Measurements from ENCODE around the gene MUC4.

DNA sequence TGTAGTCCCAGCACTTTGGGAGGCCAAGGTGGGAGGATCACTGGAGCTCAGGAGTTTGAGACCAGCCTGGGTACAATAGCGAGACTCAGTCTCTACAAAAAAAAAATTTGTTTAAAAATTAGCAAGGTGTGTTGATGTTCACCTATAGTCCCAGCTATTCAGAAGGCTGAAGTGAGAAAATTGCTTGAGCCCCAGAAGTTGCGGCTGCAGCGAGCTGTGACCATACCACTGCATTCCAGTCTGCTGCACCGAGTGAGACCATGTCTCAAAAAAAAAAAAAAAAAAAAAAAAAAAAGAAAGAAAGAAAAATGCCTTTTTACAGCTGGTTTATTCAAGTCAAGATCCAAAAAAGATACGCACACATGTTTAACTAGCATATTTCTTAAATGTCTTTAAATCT is 108.0 kb downstream of the MUC4 start:
- TF ChIP-seq, protein P1, sequence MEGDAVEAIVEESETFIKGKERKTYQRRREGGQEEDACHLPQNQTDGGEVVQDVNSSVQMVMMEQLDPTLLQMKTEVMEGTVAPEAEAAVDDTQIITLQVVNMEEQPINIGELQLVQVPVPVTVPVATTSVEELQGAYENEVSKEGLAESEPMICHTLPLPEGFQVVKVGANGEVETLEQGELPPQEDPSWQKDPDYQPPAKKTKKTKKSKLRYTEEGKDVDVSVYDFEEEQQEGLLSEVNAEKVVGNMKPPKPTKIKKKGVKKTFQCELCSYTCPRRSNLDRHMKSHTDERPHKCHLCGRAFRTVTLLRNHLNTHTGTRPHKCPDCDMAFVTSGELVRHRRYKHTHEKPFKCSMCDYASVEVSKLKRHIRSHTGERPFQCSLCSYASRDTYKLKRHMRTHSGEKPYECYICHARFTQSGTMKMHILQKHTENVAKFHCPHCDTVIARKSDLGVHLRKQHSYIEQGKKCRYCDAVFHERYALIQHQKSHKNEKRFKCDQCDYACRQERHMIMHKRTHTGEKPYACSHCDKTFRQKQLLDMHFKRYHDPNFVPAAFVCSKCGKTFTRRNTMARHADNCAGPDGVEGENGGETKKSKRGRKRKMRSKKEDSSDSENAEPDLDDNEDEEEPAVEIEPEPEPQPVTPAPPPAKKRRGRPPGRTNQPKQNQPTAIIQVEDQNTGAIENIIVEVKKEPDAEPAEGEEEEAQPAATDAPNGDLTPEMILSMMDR (IDR thresholded peaks at IDR 0.05; ENCODE audit: low read depth, low read length, poor library complexity, severe bottlenecking): no peak
- TF ChIP-seq EZH2phosphoT487 (IDR thresholded peaks at IDR 0.05; ENCODE audit: borderline replicate concordance, low read length): no peak
